HCT116 (cell line): Measurements from ENCODE around the gene ARL11. TPM values are rescaled to one million over a fixed set of nuclear protein-coding genes. Genes with fewer than 3 reads are reported as not detected.

ENCODE experiments used
- ATAC-seq: fragments of 200-7000 bp; cut with Tn5 transposase; 2 replicates; pipeline ENCODE4 v1.9.1; 2020; ENCODE audit warnings: mild to moderate bottlenecking, moderate library complexity
- BruUV-seq: library from RNA; stranded (reverse); fragments of 400-500 nt; replicated peaks from 2 replicates; lab custom pipeline; 2021; lab: Mats Ljungman, UMichigan
- CTCF ChIA-PET: fragments of 300-600 bp; sonication (Branson Sonifier 250); formaldehyde crosslinking; loops from one replicate; lab custom pipeline; 2021; ENCODE audit warnings: antibody characterized with exemption; lab: Charles Lee
- POLR2A ChIA-PET: fragments of 300-600, 350-600 bp; sonication (Branson Sonifier 250); formaldehyde crosslinking; loops from one replicate; lab custom pipeline; 2021; ENCODE audit warnings: antibody characterized with exemption; lab: Charles Lee
- RAD21 ChIA-PET, 2 experiments: fragments of 300-600 bp; sonication (Branson Sonifier 250); formaldehyde crosslinking; loops; one replicate each; lab custom pipeline; 2023; ENCODE audit warnings: low total read pairs in 2 of 2; ENCODE audit not compliant: uncharacterized antibody in 2 of 2, unreplicated experiment in 2 of 2, low non-redundant PET in 1 of 2; lab: Charles Lee
- DNase-seq: peaks from one replicate; pipeline ENCODE4 v3.0.0-alpha.2; 2010; ENCODE audit warnings: low read depth, low spot score
- H2AFZ ChIP-seq: fragments of 200-600 bp; shearing (Covaris generic), sonication (generic); 2 replicates; pipeline ENCODE4 v1.6.1; 2017; ENCODE audit warnings: low read depth, mixed run types, mixed read lengths, antibody characterized with exemption, low read length; ENCODE audit not compliant: poor library complexity, severe bottlenecking
- H3K27ac ChIP-seq: 2 replicates; pipeline ENCODE4 v1.5.1; 2012; ENCODE audit warnings: low read depth, low read length
- H3K27me3 ChIP-seq: fragments of 200-600 bp; sonication (generic); 2 replicates; pipeline ENCODE4 v1.6.1; 2016; ENCODE audit warnings: mixed run types, low read length, mixed read lengths; ENCODE audit not compliant: insufficient read depth
- H3K36me3 ChIP-seq, 2 experiments: fragments of 200-500 bp in 1 of 2; fragments of 200-600 bp in 1 of 2; sonication (Bioruptor generic) in 1 of 2; sonication (generic) in 1 of 2; 2 replicates each; pipeline versions ENCODE4 v1.5.1 to v1.6.1; 2014 to 2016; ENCODE audit warnings: low read length in 2 of 2, inconsistent platforms in 1 of 2, mixed read lengths in 1 of 2, mixed run types in 1 of 2; ENCODE audit not compliant: insufficient read depth in 2 of 2, control insufficient read depth in 1 of 2
- H3K4me1 ChIP-seq, 2 experiments: fragments of 200-600 bp in 1 of 2; sonication (generic) in 1 of 2; 2 replicates each; pipeline versions ENCODE4 v1.5.1 to v1.6.1; 2012 to 2017; ENCODE audit warnings: low read length in 2 of 2, inconsistent platforms in 1 of 2, mild to moderate bottlenecking in 1 of 2, mixed read lengths in 1 of 2, mixed run types in 1 of 2, moderate library complexity in 1 of 2; ENCODE audit not compliant: insufficient read depth in 2 of 2, control insufficient read depth in 1 of 2
- H3K4me2 ChIP-seq: fragments of 200-600 bp; sonication (generic); 2 replicates; pipeline ENCODE4 v1.6.1; 2017; ENCODE audit warnings: mixed run types, low read length, mixed read lengths
- H3K4me3 ChIP-seq, 2 experiments: fragments of 200-600 bp in 1 of 2; sonication (generic) in 1 of 2; replicated peaks in 1 of 2; 2 replicates each; pipeline ENCODE4 v1.5.1; 2011 to 2016; ENCODE audit warnings: low read length in 2 of 2, control low read depth in 1 of 2, low read depth in 1 of 2, mild to moderate bottlenecking in 1 of 2, mixed read lengths in 1 of 2, mixed run types in 1 of 2
- H3K79me2 ChIP-seq: fragments of 200-600 bp; sonication (generic); 2 replicates; pipeline ENCODE4 v1.6.1; 2017; ENCODE audit warnings: mild to moderate bottlenecking, mixed run types, low read length, moderate library complexity, mixed read lengths; ENCODE audit not compliant: insufficient read depth
- H3K9ac ChIP-seq: fragments of 200-600 bp; sonication (generic); 2 replicates; pipeline ENCODE4 v1.6.1; 2016; ENCODE audit warnings: low read length, mixed read lengths
- H3K9me2 ChIP-seq: fragments of 200-600 bp; sonication (generic), shearing (Covaris generic); 2 replicates; pipeline ENCODE4 v1.6.1; 2017; ENCODE audit warnings: mixed run types, mild to moderate bottlenecking, moderate library complexity; ENCODE audit not compliant: insufficient read depth
- H3K9me3 ChIP-seq, 2 experiments: fragments of 200-500 bp in 1 of 2; fragments of 200-600 bp in 1 of 2; sonication (Bioruptor generic) in 1 of 2; sonication (generic) in 1 of 2; 2 replicates each; pipeline ENCODE4 v1.6.1; 2014 to 2017; ENCODE audit warnings: low read length in 2 of 2, mixed read lengths in 2 of 2, inconsistent platforms in 1 of 2, low read depth in 1 of 2, mild to moderate bottlenecking in 1 of 2, mixed run types in 1 of 2, moderate library complexity in 1 of 2; ENCODE audit not compliant: control insufficient read depth in 1 of 2, insufficient read depth in 1 of 2
- H4K20me1 ChIP-seq: fragments of 200-600 bp; sonication (generic), shearing (Covaris generic); 2 replicates; pipeline ENCODE4 v1.6.1; 2017; ENCODE audit warnings: mixed run types, mild to moderate bottlenecking, moderate library complexity; ENCODE audit not compliant: insufficient read depth
- ATF3 ChIP-seq: IDR thresholded peaks from 2 replicates; pipeline ENCODE4 v1.6.1; 2012
- EGR1 ChIP-seq: IDR thresholded peaks from 2 replicates; pipeline ENCODE4 v1.6.1; 2012; ENCODE audit warnings: low read depth
- ELF1 ChIP-seq: IDR thresholded peaks from 2 replicates; pipeline ENCODE4 v1.6.1; 2012; ENCODE audit warnings: low read depth, borderline replicate concordance
- EZH2 ChIP-seq: fragments of 200-600 bp; sonication (generic); IDR thresholded peaks from 2 replicates; pipeline ENCODE4 v1.6.1; 2017; ENCODE audit warnings: antibody characterized with exemption, mixed run types
- EZH2phosphoT487 ChIP-seq: fragments of 200-600 bp; IDR thresholded peaks from 2 replicates; pipeline ENCODE4 v1.6.1; 2018; ENCODE audit warnings: antibody characterized with exemption, borderline replicate concordance
- FOSL1 ChIP-seq: IDR thresholded peaks from 2 replicates; pipeline ENCODE4 v1.6.1; 2012; ENCODE audit warnings: low read depth
- JUND ChIP-seq: IDR thresholded peaks from 2 replicates; pipeline ENCODE4 v1.6.1; 2012
- MAX ChIP-seq: IDR thresholded peaks from 2 replicates; pipeline ENCODE4 v1.6.1; 2012
- POLR2A ChIP-seq: IDR thresholded peaks from 2 replicates; pipeline ENCODE4 v1.7.0; 2011; ENCODE audit warnings: borderline replicate concordance; ENCODE audit not compliant: insufficient read depth, insufficient read length; ENCODE audit errors: extremely low read depth
- RAD21 ChIP-seq: IDR thresholded peaks from 2 replicates; pipeline ENCODE4 v1.6.1; 2012; ENCODE audit warnings: low read depth, mild to moderate bottlenecking
- REST ChIP-seq: IDR thresholded peaks from 2 replicates; pipeline ENCODE4 v1.6.1; 2012; ENCODE audit warnings: low read depth
- SIN3A ChIP-seq: IDR thresholded peaks from 2 replicates; pipeline ENCODE4 v1.6.1; 2012; ENCODE audit warnings: low read depth
- SP1 ChIP-seq: IDR thresholded peaks from 2 replicates; pipeline ENCODE4 v1.6.1; 2012; ENCODE audit warnings: low read depth
- SRF ChIP-seq: IDR thresholded peaks from 2 replicates; pipeline ENCODE4 v1.6.1; 2012; ENCODE audit warnings: low read depth
- YY1 ChIP-seq: IDR thresholded peaks from 2 replicates; pipeline ENCODE4 v1.6.1; 2011; ENCODE audit warnings: low read length, low read depth, moderate library complexity, mild to moderate bottlenecking; ENCODE audit not compliant: insufficient replicate concordance; ENCODE audit errors: extremely low read depth
- ZBTB33 ChIP-seq: IDR thresholded peaks from 2 replicates; pipeline ENCODE4 v1.6.1; 2011; ENCODE audit warnings: mild to moderate bottlenecking, low read length, moderate library complexity; ENCODE audit not compliant: insufficient replicate concordance; ENCODE audit errors: extremely low read depth
- ZFX ChIP-seq: fragments of 450-650 bp; IDR thresholded peaks from 2 replicates; pipeline ENCODE4 v1.6.1; 2017
- intact Hi-C: fragments of 100-400 bp; cut with micrococcal nuclease; formaldehyde crosslinking; loops from 2 replicates; pipeline ENCODE4 v1.10.0; 2022
- total RNA-seq: library from RNA; stranded (reverse); gene quantifications from one replicate; pipeline ENCODE4 v1.2.1, GENCODE V29; 2021; ENCODE audit not compliant: unreplicated experiment

Gene ARL11
- total RNA-seq, 1 experiment from 2014 or later = not detected

GRCh38 chr13:49645451-49645850, 17.1 kb downstream of the ARL11 start:
- ATAC-seq = no peak
- no peaks in the 10 kb centered on the region for H3K9me3 ChIP-seq
- CTCF ChIA-PET = no interaction called here
- no peak overlapping the region for H3K4me3 ChIP-seq
- H2AFZ ChIP-seq = no peak overlapping the region
- H3K27ac ChIP-seq = no peak overlapping the region
- H3K9ac ChIP-seq = no peak overlapping the region
- no peaks in the 10 kb centered on the region for H3K9me2 ChIP-seq
- no peak for TF ChIP-seq ZFX
- TF ChIP-seq, all 23 proteins: peak for 0
- Histone ChIP-seq H4K20me1 (no peaks in the 10 kb centered on the region), H3K4me2 (no peak overlapping the region), H3K79me2 (no peaks in the 10 kb centered on the region), H3K36me3 (no peaks in the 10 kb centered on the region), H3K4me1 (peaks cover 0 to 3% of the 10 kb centered on the region in 2 experiments; a peak in 1 of 4 replicates), H3K27me3 (no peaks in the 10 kb centered on the region)
- ChIA-PET RAD21 (no interaction called here), POLR2A (no interaction called here)
- no peak for DNase-seq
- intact Hi-C loops = no loop called here
- no TSS peak for BruUV-seq

- Histone ChIP-seq H3K36me3 (no peaks in the 10 kb centered on the region), H3K27me3 (no peaks in the 10 kb centered on the region), H3K4me2 (no peak overlapping the region), H3K9me3 (no peaks in the 10 kb centered on the region), H3K79me2 (no peaks in the 10 kb centered on the region), H4K20me1 (no peaks in the 10 kb centered on the region), H2AFZ (no peak overlapping the region), H3K27ac (no peak overlapping the region), H3K9ac (no peak overlapping the region), H3K9me2 (no peaks in the 10 kb centered on the region), H3K4me1 (peaks cover 0 to 3% of the 10 kb centered on the region in 2 experiments; a peak in 1 of 4 replicates), H3K4me3 (no peak overlapping the region)
- POLR2A ChIA-PET = no interaction called here
- intact Hi-C loops = no loop called here
- CTCF ChIA-PET = no interaction called here
- DNase-seq (no peak), ATAC-seq (no peak)
- RAD21 ChIA-PET = no interaction called here
- TF ChIP-seq YY1 = no peak
- TF ChIP-seq RAD21 = no peak
- TF ChIP-seq POLR2A = no peak
- no peak for TF ChIP-seq ZFX
- TF ChIP-seq SP1 = no peak
- TF ChIP-seq SIN3A = no peak
- TF ChIP-seq EGR1 = no peak
- no peak for TF ChIP-seq REST
- no peak for TF ChIP-seq MAX
- no peak for TF ChIP-seq EZH2
- no peak for TF ChIP-seq SRF
- TF ChIP-seq ATF3 = no peak
- no peak for TF ChIP-seq ZBTB33
- TF ChIP-seq JUND = no peak
- no peak for TF ChIP-seq FOSL1
- TF ChIP-seq ELF1 = no peak
- TF ChIP-seq EZH2phosphoT487 = no peak
- BruUV-seq = no TSS peak
Observed at GRCh38 chr13:49646688-49647087, 18.4 kb downstream of the ARL11 start.
